Activated CD8-positive, alpha-beta memory T cell treated with anti-CD3 and anti-CD28 coated beads for 48 hours (primary cell): Measurements from ENCODE around the gene SCN7A.
"Not testable (repeated sequence)": the region's sequence is repeated elsewhere in the genome, so short reads cannot be mapped to it uniquely, and the experiment has no call there.

Source experiments
- DNase-seq, 3 experiments: peaks; one replicate each; pipeline ENCODE4 v3.0.0-alpha.2; 2020; ENCODE audit warnings: low read depth in 2 of 3, low spot score in 2 of 3

SCN7A gene

DNA sequence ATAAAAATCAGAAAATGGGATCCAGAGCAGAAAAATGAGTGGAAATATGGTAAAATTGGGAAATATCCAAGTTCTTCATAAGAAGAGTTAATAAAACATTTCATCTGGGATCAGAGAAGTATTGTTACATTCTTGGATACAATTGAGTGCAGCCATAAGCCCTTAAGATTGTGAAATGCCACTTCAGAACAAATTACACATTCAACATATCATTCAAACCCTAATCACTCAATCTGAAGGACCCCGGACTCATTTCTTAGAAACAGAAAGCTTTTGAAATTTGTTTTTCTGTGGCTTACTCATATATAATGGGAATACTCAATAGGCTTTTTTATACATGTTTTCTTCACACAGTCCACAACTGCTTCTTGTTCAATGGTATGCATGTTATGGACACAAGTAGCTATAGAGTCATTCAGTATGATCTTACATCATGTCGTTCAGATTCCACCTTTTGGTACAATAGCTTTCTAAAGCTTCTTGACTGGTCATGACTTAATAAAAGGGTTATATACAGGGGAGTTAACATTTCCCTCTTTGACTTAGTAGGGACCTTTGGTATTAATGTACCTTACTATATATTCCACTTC is 39.9 kb downstream of the SCN7A start:
- DNase-seq = no peak

DNA sequence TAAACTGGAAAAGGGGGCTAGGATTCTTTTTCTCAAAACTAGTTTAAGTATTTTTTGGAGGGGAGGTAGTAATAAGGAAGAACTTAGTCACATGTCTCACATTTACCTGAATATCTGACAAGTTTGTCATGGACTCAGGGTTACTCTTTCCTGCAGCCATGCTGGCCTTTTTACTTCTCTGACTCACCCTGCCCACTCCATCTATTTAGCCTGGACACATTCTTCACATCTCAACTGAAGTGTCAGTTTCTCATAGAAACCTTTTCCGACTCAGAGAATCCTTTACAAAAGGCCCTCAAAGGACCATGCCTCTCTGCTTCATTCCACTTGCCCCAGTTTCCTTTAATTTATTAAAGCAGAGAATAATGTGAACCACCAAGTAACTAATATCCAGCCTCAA is 42.6 kb downstream of the SCN7A start:
- DNase-seq = no peak

DNA sequence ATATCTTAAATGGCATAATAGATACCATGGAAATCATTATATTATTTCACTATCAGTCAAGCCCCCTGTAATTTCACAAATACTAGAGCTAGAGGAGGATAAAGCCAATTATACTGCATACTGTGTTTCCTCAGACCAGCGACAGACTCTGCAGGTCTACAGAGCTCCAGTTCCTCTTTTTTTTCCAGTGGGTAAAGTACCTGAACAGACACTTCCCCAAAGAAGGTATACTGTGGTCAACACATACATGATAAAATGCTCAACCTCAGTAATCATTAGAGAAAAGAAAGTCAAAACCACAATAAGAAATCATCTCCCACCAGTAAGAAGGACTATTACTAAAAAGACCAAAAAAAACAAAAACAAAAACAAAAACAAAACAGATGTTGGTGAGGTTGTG is 44.6 kb downstream of the SCN7A start:
- no peak for DNase-seq

DNA sequence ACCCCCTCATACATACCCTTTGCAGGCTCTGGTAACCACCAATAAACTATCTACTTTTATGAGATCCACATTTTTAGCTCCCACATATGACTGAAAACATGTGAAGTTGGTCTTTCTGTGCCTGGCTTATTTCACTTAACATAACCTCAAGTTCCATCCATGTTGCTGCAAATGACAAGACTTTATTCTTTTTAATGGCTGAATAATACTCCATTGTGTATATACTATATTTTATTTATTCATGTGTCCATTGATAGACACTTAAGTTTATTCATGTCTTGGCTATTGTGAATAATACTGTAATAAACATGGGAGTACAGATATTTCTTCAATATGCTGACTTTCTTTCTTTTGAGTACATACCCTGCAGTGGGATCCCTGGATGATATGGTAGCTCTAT is 45.9 kb downstream of the SCN7A start:
- no peak for DNase-seq

DNA sequence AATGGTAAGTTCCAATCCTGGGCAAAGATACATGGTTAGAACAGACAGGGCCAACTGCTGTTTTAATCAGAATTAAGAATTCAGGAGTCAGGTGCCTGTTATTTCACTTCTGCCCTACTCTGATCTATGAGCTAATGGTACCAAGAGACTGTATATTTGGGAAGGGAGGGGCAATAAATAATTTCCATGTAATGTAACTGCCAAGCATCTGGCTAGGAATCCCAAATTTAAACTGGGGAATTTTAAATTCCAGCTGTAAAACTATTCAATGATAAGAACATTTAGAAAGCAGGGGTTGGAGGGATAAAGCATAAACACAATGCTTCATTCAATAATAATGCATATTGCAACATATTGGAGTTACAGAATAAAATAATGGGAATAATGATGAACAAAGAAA is 49.7 kb downstream of the SCN7A start:
- DNase-seq = no peak

DNA sequence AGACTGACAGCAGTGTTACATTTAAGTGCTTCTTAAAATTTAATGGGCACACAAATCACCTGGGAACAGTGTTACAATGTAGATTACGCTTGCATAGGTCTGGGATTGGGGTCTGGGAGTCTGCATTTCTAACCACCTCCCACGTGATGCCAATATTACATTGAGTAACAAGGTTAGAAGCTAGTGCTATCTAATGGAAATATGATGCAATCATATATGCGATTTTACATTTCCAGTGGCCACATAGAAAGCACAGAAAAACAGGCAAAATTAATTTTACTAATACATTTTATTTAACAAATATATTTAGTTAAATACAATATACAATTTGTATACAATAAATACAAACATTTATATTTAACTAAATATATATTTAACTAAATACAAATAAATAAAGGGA is 53.7 kb downstream of the SCN7A start:
- no peak for DNase-seq

DNA sequence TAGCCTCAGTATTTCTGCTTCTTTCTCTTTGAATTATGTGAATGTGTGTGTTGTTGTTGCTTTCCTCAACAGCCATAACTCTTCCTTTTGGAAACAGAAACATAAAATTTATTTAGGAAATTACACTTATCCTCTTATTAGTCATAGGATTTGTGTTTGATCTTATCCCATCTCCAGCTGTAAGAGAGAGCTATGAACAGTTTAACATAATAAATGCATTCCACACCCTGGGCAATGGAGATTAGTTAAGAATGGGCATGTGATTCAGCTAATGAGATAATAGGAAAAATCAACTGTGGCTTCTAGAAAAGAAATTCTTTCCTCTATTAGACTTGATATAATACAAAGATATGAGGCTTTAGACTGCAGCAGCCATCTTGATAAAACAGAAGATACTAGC is 55.0 kb downstream of the SCN7A start:
- no peak for DNase-seq

DNA sequence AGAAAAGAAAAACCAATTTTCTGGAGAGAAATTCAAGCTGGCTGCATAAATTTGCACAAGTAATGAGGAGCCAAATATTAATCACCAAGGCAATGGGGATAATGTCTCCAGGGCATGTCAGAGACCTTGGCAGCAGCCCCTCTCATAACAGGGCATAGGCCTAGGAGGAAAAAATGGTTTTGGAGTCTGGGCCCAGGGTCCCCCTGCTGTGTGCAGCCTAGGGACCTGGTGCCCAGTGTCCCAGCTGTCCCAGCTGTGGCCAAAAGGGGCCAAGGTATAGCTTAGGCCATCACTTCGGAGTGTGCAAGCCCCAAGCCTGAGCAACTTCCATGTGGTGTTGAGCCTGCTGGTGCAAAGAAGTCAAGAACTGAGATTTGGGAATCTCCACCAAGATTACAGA is 57.1 kb downstream of the SCN7A start:
- no peak for DNase-seq

DNA sequence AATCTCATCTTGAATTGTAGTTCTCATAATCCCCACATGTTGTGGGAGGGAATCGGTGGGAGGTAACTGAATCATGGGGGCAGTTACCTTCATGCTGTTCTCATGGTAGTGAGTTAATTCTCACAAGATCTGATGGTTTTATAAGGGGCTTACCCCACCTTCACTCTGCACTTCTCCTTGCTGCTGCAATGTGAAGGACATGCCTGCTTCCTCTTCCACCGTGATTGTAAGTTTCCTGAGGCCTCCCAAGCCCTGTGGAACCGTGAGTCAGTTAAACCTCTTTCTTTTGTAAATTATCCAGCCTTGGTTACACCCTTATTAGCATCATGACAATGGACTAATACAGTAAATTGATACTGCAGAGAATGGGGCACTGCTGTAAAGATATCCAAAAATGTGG is 57.9 kb downstream of the SCN7A start:
- DNase-seq = no peak

DNA sequence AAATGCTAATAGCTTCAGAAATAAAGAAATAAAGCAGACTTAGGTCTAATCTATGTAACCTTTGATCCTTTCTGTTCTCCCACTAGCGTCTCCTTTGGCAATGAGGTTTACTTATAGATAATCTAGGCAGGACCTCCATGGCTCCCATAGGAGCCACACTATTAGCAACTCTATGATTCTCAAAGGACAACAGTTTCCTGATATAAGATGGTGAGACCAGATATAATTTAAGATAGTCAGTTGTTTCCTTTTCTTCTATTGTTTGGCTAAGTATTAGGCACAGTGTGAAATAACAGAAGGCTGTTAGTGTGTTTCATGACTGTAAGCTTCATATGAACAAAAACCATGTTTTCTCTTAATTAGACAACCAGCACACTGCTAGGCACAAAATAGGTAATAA is 59.6 kb downstream of the SCN7A start:
- no peak for DNase-seq

DNA sequence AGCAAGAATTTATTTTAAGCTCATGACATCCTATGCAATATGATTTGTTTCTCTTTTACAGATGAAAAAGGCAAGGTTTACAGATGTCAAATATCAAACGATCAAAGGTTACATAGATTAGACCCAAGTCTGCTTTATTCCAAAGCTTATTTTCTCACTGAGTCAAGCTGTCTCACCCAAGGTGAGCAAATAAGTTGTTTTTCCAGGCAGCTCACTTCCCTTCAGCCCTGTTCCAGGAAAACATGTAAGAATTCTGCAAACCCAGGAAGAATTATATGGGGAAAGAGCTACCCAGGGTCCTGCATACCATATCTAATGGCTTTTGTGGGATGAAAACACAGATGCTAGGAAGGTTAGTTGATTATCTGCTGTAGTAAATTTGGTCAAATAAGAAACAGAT is 60.6 kb downstream of the SCN7A start:
- no peak for DNase-seq

DNA sequence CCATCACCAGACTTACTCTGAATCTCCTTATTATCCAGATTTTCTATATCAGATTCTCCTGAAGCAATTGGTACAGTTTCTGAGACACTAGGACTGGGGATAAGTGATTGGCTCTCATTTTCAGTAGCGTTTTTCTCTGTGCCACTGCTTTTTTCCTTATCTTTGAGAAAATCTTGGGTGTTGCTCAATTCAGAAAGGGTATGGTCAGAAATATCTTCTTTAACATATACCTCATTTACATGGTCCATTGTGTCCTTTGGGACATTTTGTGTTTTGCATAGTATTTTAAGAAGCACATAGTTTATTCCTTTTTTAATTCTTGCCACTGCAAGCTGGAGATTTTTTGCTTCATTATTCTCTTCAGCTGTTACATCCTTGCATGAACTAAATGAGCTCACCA is 61.7 kb downstream of the SCN7A start:
- DNase-seq = no peak

DNA sequence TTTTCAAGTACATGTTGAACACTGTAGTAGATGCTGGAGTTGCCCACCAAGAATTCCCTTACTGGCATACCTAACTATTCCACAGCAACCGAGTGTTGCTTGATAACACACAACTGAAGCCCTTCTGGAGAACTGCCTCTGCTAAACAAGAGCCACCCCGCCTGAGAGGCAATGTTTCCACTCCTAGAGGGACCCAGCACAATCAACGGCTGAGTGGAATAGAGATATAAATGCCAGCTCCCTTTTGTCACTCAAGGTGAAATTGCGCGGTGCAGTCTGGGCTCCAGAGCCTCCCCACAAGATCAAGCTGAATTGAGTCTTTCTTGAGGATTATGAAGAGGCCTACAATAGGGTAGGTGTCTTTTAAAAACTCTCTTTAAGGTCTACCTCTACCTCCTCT is 69.2 kb downstream of the SCN7A start:
- DNase-seq = no peak

DNA sequence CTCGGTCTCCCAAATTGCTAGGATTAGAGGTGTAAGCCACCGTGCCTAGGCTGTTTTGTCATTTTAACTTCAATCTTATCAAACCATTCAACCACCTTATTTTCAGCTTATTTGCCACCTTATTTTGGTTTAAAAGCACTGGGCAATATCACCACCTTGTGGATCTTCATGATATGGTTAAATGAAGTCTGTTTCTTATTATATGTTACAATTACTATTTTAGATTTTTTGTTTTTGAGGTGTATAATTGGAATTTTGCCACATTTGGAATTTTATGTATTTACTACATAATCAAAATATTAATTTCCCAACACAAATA is 74.5 kb downstream of the SCN7A start:
- DNase-seq = no peak

DNA sequence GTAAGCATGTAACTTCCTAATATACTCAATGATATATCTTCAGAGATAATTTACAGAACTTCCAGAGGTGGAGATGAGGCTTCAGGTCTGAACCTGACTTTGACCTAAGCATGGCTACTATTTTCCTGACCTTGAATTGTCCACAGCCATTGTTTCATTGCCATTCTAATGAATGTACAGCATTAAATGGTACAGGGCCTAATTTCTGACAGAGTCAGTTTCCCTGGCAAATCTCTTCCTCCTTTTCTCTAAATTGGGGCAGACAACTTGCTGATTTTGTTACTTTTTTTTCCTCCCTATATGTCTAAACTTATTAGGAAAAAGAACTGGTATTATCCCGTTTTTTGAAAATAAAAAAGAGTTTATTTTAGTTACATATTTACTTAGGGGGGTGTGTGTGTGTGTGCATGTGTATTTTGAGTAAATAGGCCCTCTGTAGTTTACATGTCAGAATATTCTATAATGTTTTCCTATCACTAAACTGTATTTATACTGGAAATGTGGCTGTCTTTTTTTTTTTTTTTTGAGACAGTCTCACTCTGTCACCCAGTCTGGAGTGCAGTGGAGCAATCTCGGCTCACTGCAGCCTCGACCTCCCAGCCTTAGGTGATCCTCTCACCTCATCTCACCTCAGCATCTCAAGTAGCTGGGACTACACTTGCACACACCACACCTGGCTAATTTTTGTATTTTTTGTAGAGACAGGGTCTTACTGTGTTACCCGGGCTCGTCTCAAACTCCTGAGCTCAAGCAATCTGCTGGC is 75.0 kb downstream of the SCN7A start:
- no peak for DNase-seq

DNA sequence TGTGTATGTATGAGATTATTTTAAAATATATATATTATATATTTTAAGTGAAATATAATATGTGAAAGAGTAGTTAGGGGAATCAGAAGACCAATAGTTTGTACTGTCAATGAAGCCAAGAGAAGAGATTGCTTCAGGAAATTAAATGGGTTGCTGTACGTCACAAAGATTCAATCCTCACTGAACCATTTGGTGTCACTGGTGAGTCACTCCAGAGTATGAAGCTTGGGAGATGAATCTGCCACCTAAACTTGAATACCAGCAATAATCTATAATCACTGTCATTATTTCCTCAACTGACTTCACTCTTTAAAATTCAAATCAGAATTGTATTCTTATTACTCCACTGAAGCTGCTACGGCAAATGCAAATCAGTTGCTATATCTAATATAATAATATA is 76.4 kb downstream of the SCN7A start:
- DNase-seq = no peak

DNA sequence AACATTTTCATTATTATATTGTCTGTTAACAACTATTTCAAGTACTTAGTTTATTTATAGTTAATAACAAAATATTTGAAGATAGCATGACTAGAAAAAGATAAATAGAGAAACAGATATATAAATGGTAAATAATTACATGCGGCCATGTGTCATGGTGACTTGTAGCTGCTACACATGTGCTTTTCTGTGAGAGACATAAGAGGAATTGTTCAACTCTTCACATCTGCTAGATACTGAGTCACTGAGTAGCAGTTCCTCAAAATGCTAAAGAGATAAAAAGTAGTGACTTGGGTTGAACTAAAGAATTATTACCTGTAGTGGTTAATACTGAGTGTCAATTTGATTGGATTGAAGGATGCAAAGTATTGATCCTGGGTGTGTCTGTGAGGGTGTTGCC is 80.8 kb downstream of the SCN7A start:
- no peak for DNase-seq

DNA sequence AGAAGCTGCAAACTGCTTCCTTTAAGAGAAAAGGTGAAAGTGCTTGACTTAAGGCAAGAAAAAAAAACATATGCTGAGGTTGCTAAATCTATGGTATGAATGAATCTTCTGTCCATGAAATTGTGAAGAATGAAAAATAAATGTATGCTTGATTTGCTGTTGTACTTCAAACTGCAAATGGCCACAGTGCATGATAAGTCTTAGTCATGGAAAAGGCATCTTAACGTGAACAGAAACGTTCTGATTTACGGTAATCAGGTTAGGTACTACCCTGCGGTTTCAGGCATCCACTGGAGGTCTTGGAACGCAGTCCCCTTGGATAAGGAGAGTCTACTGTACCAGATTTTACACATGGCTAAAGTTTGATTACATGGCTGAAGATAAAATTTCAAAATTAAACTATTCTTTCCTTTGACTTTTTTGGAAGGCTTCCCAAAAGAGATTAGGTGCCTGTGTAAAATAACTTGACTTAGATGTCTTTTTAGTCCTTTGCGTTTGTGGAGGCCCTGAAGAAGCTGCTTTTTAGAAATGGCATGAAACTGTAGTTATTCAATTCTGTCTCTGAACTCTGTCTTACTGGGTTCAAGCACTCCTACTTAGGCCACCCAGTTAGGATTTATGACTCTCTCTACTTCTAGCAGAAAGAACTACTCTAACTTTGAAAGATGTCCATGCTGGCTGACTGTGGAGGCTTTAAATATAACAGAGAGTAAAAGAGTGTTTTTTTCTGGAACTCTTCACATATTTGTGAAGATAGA is 82.4 kb downstream of the SCN7A start:
- no peak for DNase-seq

DNA sequence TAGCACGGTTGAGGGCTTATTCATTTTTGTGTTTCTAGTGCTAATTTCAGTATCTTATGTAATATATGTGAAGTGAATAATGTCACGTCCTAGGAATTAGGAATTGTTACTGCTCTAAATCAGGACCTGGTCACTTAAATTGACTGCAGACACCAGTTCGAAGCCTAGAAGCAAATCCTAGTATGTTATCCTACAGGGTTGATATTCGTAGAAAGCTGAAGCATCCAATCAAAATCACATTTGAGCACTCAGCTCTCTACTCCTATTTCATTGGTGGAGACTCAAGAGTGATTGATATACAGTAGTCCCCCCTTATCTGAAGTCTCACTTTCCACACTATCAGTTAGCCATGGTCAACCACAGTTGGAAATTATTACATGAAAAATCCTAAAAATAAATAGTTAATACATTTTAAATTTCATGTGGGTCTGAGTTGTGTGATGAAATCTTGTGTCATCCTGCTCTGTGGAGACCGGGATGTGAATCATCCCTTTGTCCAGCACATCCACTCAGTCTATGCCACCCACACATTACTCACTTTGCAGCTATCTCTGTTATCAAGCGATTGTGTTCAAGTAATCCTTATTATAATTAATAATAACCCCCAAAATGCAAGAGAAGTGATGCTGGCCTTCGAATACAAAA is 83.1 kb downstream of the SCN7A start:
- no peak for DNase-seq

DNA sequence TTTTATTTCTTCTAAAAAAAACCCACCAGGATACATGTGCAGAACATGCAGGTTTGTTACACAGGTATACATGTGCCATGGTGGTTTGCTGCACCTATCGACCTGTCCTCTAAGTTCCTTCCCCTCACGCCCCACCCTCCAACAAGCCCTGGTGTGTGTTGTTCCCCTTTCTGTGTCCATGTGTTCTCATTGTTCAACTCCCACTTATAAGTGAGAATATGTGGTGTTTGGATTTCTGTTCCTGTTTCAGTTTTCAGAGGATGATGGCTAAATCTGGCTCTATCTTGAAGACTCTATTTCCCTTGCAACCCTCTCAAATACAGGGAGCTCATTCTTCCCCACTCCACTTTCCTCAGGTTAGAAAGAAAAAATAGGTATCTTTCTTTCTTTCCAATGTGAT is 86.3 kb downstream of the SCN7A start:
- not testable (repeated sequence) for DNase-seq

DNA sequence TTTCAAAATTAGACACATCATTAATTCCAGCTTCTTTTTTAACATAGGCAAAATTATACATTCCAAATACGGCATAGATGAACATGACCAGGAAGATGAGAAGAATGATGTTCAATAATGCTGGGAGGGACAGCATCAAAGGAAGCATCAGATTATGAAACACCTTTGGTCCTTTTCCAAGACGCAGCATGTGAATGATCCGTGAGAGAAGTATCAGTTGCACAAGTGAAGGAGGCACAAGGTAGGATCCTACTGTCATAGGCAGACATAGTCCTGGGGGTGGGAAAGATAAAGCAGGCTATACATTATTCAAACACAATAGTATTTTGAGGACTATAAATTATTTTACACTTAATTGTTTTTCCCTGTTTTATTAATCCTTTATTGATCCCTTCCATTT is 87.7 kb downstream of the SCN7A start:
- DNase-seq = no peak

DNA sequence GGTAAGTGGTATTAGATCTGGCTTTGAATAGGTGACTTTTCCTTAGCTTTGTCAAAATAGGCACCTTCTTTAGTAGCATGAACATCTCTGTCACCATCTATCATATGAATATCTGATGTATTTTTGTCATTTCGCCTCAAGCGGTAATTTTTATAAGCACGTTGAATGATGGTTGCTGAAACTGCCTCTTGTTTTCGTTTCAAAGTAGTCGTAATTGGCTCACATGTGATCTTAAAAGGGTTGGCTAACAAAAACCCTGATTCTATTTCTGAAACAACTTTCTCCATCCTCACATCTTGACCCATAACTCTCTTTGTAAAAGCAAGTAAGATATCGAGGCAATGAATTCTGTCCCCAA is 88.5 kb downstream of the SCN7A start:
- no peak for DNase-seq
